C4-2B (cell line): ENCODE results near the gene CENPC.

Source experiments
- H3K27ac ChIP-seq: fragments of 450-650 bp; 2 replicates; pipeline ENCODE4 v1.5.1; 2017
- CTCF ChIP-seq: fragments of 450-650 bp; conservative IDR thresholded peaks from 2 replicates; pipeline ENCODE4 v1.5.1; 2017; ENCODE audit warnings: mild to moderate bottlenecking
- ZFX ChIP-seq: fragments of 450-650 bp; IDR thresholded peaks from 2 replicates; pipeline ENCODE4 v1.6.1; 2017

Gene CENPC

GRCh38 chr4:67576538-67576937 is 31.2 kb upstream of the CENPC start:
- TF ChIP-seq ZFX = no peak
- TF ChIP-seq CTCF = no peak
- H3K27ac ChIP-seq = no peak overlapping the region

DNA sequence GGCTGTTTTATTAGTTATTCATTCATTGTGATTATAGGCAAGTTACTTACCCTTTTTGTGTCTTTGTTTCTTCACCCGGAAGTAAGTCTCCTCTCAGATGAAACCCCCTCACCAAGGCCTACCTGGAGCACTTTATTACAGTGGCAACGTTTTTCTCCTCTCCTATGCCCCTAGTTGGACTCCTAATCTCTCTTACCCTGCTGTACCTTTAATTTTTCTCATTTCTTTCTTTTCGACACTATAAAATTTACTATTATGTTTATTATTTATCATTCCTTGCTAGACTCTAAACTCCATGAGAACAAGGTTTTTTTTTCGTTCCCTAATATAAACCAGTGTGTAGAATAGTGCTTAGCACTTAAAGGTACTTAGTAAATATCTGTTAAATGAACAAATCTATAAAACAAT is 30.8 kb upstream of the CENPC start:
- TF ChIP-seq ZFX (no peak), CTCF (no peak)
- H3K27ac ChIP-seq = no peak overlapping the region

GRCh38 chr4:67575232-67576058 is 30.1 kb upstream of the CENPC start:
- no peak overlapping the region for H3K27ac ChIP-seq
- TF ChIP-seq ZFX (no peak), CTCF (no peak)

DNA sequence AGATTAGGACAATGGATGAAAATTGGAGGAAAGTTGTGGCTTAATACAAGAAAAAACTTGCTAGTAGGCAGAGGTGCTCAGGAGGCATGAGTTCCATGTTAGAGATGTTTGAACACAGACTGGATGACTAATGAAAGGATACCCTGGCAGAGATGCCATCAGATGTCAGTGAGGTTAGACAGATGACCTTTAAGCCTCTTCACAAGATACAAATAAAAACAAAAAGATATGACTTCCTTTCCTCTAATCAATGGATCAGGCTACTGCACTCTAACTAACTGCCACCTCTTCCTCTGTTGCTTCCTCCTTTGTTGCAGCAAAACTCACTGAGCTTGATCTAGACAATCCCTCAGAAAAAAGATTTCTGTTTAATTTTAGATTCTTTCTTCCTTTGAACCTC is 27.9 kb upstream of the CENPC start:
- no peak for TF ChIP-seq CTCF
- TF ChIP-seq ZFX = no peak
- H3K27ac ChIP-seq = no peak overlapping the region

GRCh38 chr4:67571975-67572374 is 26.7 kb upstream of the CENPC start:
- TF ChIP-seq ZFX = no peak
- no peak for TF ChIP-seq CTCF
- H3K27ac ChIP-seq = no peak overlapping the region

- no peak for TF ChIP-seq ZFX
- no peak for TF ChIP-seq CTCF
- no peak overlapping the region for H3K27ac ChIP-seq
Measured at GRCh38 chr4:67570537-67570936, 25.2 kb upstream of the CENPC start.

DNA sequence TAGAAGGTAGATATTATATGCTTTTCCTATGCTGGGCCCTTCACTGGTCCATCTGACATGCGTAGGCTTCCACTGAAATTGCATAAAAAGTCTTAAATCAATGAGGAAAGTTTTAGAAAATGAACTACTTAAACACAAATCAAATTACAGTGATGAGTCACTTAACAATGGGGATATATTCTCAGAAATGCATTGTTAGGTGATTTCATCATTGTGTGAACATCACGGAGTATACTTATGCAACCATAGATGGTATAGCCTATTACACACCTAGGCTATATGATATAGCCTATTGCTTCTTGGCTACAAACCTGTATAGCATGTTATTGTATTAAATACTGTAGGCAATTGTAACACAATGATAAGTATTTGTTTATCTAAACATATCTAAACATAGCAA is 23.5 kb upstream of the CENPC start:
- no peak overlapping the region for H3K27ac ChIP-seq
- TF ChIP-seq ZFX = no peak
- no peak for TF ChIP-seq CTCF
